ENCODE results near the gene WDR45B.
"Not testable (repeated sequence)": the region's sequence is repeated elsewhere in the genome, so short reads cannot be mapped to it uniquely, and the experiment has no call there.

The WDR45B gene

DNA sequence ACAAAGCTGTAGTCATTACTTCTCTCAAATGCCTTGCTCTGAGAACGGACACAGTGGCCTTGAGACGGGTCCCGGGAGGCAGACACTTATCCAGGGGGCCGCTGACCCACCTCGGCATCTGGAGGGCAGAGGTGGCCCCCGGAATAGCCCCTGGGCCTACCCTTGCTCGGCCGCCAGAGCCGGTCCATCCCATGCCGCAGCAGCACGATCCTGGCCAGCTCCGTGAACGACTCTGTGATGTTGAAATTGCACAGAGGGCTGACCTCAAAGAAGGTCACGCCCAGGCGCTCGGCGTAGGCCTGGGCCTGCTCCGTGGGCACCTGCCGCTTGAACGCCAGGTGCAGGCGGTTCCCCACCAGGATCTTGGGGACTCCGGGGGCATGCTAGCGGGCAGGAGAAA lies 10.1 kb upstream of the WDR45B start:
- no peak for DNase-seq (ENCODE audit: low read depth in 3 of 3, low spot score in 1 of 3)

DNA sequence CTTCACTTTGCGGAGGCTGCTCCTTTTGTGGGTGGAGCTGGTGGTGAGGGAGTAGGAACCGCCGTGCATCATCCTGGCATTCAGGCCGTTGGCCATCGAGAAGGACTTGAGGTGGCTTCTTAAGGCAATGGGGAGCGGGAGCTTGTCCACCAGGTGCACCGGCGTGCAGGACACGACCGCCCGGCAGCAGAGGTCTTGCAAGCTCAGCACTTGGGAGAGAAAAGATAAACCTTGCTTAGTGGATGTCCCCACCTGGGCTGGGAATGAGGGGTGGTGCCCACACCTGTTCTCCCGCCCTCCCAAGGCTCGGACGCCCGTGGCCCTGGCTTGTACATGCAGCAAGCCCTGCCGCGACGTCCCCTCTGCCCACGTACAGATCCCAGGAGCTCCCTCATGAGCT lies 9.7 kb upstream of the WDR45B start:
- no peak for DNase-seq (ENCODE audit: low read depth in 3 of 3, low spot score in 1 of 3)

DNA sequence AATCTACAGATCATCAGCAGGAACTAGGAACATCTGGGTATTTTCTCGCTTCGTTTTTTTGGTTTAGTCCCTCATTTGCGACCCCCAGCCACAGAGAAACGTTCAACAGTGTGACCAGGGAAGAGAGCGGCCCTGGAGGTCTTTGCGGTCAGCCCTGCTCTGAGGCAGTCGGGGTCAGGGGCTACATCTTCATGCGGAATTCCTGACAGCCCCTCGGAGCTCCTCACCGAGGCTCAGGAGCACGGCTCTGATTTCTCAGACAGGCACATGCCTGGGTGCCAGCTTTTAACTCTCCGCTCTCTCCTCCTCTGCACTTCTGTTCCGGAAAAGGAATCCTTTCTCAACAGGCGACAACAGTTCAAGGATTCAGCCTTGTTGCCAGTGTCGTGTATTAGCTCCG lies 8.0 kb upstream of the WDR45B start:
- DNase-seq (ENCODE audit: low read depth in 3 of 3, low spot score in 1 of 3): no peak

DNA sequence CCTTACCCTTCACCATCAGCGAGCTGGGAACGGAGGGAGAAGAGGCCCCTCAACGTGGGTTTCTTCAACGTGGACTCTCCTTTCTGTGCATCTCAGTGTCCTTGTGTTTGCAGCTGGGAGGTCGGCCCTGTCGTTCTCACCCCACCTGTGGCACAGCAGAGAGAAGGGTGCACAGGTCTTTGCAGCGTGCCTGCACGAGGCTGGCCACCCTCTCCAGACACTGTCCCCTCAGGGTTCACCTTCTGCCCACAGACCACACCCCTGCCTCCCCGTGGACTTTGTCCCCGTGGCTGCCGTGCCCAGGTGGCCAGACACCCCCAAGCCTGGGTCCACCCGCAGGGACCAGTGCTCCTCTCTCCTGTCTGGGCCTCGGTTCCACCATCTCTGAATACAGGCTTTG lies 7.3 kb upstream of the WDR45B start:
- no peak for DNase-seq (ENCODE audit: low read depth in 3 of 3, low spot score in 1 of 3)

DNA sequence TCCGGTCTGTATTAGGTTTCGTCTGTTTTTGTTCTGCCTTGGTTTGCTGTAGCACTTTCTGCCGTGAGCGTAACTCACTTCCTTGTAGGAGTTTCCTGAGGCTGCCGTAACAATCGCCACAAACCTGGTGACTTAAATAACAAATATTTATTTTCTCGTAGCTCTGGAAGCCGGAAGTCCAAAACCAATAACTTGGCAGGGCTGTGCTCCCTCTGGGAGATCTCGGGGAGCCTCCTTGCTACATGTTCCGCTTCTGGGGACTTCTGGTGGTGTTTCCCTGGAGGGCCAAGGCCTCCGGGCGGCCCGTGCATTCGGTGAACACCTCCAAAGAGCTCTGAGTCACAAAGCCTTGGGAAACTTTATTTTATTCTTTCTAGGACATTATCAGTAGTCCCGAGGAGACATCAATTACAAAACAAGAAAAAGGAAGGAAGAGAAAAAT lies 6.8 kb upstream of the WDR45B start:
- no peak for DNase-seq (ENCODE audit: low read depth in 3 of 3, low spot score in 1 of 3)

DNA sequence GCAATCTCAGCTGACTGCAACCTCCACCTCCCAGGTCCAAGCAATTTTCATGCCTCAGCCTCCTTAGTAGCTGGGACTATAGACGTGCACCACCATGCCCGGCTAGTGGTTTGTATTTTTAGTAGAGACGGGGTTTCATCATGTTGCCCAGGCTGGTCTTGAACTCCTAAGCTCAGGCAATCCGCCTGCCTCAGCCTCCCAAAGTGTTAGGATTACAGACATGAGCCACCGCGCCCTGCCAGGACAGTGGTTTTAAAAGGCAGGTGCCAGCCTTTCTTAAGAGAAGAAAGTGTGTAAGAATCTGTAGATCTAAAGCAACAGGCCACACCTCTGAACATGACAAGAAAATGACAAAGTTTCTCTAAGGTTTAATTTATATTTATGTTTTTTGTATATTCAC lies 6.4 kb upstream of the WDR45B start:
- DNase-seq (ENCODE audit: low read depth in 3 of 3, low spot score in 1 of 3): not testable (repeated sequence)

DNA sequence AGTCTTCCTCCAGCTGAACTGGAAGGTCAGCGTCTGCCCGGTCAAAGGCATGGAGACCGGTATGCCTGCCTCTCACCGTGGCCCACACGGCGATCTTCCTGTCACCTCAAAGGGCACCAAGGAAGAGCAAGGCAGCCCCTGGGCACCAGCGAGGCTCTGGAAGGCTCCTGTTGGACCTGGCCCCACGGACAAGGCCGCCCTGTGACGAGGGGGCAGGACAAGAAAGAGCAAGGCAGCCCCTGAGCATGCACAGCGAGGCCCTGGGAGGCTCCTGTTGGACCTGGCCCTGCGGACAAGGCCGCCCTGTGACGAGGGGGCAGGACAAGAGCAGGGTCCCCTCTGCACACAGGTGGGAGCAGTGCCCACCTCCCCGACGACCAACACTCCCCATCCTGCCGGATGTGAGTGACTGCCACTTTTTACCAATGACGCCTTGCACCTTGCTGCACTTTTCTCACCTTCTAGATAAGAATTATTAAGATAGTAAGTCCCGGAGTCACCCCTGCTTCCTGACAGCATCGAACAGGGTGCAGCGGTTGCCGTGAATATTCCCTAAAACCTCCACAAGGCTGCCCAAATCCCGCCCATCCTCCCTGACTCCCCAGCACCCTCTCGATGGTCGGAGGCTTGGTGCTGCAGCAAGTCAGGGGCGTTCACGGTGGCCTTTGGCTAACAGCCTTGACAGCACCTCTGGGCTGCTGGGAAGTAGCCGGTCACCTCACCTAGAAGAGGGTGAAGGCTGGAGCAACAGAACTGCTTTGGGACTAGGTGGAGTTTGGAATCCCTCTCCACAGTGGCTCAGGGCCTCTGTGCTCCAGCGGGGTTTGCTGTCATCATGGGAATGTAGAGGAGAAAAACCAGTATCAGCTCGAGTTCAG lies 5.6 kb upstream of the WDR45B start:
- no peak for DNase-seq (ENCODE audit: low read depth in 3 of 3, low spot score in 1 of 3)

DNA sequence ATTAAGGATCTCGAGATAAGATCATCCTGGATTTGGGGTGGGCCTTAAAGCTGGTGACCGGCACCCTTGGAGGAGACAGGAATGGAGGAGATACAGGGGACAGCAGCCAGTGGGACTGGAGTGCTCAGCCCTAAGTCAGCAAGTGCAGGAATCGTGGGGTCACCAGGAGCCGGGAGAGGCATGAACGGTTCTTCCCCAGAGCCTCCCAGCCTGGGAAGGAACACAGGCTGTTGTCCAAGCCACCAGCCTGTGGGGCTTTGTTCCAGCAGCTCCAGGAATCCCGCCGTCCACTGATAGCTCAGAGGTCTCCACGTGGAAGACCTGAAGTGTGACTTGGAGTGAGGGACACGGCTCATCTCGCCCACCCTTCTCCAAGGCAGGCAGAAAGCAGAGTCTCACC lies 2.5 kb upstream of the WDR45B start:
- DNase-seq (ENCODE audit: low read depth in 3 of 3, low spot score in 1 of 3): no peak

DNA sequence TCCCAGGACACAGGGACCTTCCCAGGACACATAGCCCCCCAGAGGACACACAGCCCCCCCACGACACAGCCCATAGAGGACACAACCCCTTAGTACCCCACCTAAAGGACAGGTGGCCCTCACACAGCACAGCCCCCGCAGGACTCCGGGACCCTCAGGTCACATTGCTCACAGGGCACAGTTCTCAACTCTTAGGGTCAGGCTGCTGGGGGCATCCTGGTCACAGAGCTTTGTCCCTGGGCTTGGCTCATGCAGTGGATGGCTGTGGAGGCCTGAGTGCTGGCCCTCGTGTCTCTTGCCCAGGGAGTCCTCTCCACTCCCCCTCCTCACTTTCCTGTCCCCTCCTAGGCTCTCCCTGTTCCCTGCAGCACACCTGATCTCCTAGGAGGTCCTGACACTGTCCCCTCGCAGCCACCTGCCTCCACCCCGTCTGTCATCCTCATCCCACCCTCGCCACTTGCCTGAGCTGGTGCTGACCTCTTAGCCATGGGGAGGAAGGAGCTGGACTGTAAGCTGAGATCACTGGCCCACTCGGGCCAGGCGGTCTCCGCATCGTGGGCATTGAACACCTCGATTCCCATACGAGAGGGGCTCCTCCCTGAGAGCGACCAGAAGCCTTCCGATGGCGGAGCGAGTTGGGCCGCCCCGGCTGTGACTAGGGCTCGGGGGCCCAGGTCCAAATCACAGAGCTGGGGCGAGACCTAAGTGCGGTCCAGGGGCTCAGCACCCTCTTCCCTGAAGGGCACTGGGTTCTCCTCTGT lies 1.4 kb upstream of the WDR45B start:
- no peak for DNase-seq (ENCODE audit: low read depth in 3 of 3, low spot score in 1 of 3)

DNA sequence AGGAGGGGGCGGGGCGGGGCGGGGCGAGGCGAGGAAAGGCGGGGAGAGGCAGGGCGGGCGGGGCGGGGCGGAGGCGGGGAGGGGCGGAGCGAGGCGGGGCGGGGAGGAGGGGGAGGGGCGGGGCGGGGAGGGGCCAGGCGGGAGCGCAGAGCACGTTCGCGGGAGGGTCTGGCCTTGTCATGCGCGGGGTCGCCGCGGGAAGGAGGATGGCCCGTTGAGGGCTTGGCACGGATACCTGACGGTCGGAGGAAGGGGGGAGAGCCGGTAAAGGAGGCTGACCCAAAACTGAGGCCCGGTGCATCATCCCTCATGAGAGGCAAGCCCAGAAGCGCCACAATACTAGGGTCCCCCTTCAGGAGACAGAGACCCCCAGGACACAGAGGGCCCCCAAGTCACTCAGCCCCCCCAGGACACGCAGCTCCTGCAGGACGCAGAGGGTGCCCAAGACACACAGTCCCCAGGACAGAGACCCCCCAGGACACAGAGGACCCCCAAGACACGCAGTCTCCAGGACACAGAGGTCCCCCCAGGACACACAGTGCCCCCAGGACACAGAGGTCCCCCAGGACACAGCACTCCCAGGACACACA lies 593 bp upstream of the WDR45B start:
- no peak for DNase-seq (ENCODE audit: low read depth in 3 of 3, low spot score in 1 of 3)

DNA sequence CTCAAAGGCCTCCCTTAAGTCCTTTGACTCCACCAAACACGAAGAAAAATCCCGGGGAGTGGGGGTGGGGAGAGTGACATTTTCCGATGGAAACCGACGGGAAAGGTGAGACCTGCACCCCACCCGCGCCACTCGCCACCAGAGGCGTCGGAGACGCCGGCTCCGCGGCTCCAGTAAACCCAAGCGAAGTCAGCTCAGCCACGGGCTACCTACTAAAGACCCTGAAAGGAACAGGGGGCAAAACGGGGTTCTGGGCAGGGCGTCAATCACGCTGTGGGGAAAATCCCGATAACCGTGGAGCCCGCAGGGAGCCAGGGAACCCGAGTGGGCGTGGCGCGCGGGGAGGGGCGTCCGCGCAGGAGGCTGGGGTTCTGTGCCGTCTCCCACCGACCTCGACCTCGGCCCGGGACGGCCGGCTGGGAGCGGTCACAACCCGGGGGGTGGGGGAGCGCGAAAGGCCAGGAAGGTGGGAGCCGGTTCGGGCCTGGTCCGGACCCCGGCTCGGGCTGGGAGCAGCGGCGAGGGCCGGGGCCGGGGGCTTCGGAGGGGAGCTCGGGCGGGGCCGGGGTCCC lies 565 bp downstream of the WDR45B start:
- DNase-seq (ENCODE audit: low read depth in 3 of 3, low spot score in 1 of 3): peak in 2 of 3 donors; percentile 22 to 40

DNA sequence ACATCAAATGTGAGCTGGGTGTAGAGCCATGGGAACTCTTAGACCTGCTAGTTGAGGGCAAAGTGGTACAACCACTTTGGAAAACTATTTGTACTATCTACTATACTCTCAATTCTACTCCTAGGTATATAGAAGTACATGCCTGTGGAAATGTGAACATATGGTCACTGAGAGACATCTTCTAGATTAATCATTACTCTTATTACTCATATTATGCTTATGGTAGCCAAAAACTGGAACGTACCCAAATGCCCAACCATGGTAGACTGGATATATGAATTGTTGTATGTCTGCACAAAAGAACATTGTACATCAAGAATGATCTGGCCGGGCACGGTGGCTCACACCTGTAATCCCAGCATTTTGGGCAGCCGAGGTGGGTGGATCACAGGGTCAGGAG lies 2.7 kb downstream of the WDR45B start:
- no peak for DNase-seq (ENCODE audit: low read depth in 3 of 3, low spot score in 1 of 3)

DNA sequence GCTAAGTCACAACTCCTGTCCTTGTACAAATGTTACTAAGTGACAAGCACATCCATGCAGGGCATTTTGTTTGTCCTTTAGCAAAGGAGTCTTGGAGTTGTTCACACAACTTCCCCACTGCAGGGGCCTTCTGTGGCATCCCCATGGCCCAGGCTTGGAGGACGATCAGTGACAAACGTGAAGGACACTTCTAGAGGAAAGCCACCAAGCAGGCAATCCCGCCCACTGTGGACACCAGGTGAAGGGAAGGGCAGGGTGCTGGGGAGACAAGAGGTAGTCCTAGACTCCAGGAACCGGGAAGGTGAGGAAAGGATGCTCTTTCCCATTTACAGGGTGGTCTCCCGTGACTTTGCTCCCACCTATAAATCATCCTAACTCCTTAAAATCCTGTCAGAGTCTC lies 4.1 kb downstream of the WDR45B start:
- DNase-seq (ENCODE audit: low read depth in 3 of 3, low spot score in 1 of 3): no peak

DNA sequence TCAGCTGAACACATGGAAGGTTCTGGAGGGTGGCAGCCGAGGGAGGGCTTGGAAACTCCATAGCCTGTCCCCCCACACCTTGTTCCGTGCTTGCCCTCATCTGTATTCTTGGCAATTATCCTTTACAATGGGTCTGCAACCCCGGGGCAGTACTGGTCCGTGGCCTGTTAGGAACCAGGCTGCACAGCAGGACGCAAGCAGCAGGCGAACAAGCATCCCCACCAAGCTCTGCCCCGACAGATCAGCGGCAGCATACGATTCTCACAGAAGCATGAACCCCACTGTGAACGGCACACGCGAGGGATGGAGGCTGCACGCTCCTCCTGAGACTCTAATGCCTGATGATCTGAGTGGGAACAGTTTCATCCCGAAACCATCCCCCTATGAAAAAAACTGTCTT lies 6.2 kb downstream of the WDR45B start:
- DNase-seq (ENCODE audit: low read depth in 3 of 3, low spot score in 1 of 3): no peak

DNA sequence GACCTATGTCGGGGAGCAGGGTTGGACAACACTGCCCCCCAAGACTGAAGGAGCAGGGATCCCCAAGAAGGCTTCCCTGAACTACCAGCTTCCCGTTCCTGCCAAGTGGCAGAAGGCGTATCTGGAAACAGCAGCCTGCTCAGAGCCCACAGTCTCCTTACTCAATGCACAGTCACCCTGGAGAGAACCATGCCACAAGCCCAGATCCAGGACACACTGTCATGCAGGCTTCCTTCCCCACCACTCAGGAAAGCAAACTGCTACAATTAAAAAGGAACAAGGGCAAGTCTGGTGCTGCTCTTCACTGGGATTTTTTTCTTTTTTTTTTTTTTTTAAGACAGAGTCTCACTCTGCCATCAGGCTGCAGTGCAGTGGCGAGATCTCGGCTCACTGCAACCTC lies 8.2 kb downstream of the WDR45B start:
- no peak for DNase-seq (ENCODE audit: low read depth in 3 of 3, low spot score in 1 of 3)

DNA sequence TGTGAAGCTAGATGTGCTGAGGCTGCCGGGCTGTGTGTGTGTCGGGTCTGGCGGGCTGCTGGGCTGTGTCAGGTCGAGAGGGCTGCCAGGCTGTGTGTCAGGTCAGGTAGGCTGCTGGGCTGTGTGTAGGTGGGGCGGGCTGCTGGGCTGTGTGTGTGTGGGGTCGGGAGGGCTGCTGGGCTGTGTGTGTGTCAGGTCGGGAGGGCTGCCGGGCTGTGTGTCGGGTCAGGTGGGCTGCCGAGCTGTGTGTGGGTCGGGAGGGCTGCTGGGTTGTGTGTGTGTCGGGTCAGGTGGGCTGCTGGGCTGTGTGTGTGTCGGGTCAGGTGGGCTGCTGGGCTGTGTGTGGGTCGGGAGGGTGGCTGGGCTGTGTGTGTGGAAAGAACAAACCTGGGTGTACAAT lies 8.6 kb downstream of the WDR45B start:
- no peak for DNase-seq (ENCODE audit: low read depth in 3 of 3, low spot score in 1 of 3)

DNA sequence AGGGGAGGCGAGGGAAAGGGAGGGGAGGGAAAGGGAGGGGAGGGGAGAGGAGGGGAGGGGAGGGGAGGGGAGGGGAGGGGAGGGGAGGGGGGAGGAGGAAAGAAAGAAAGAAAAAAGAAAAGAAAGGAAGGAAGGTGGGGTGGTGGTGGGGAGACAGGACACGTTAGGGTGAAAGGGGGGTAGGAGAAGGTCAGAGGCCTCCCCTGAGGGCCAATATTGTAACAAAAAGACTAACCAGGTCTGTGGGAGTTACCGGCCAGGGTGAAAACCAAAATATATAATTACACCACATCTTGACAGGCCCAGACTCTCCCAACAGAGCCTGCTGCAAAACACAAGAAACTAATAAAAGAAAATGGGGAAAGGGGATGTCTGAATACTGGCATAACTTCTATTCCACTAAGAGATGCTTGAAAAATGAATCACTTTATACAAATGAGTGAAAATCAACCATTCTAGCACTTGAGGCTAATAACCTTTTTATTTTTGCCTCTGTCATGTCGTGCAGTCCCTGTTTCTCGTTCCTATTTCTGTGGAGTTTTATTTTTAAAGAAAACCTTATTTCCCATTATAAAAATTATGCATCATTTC lies 10.0 kb downstream of the WDR45B start:
- DNase-seq (ENCODE audit: low read depth in 3 of 3, low spot score in 1 of 3): no peak

DNA sequence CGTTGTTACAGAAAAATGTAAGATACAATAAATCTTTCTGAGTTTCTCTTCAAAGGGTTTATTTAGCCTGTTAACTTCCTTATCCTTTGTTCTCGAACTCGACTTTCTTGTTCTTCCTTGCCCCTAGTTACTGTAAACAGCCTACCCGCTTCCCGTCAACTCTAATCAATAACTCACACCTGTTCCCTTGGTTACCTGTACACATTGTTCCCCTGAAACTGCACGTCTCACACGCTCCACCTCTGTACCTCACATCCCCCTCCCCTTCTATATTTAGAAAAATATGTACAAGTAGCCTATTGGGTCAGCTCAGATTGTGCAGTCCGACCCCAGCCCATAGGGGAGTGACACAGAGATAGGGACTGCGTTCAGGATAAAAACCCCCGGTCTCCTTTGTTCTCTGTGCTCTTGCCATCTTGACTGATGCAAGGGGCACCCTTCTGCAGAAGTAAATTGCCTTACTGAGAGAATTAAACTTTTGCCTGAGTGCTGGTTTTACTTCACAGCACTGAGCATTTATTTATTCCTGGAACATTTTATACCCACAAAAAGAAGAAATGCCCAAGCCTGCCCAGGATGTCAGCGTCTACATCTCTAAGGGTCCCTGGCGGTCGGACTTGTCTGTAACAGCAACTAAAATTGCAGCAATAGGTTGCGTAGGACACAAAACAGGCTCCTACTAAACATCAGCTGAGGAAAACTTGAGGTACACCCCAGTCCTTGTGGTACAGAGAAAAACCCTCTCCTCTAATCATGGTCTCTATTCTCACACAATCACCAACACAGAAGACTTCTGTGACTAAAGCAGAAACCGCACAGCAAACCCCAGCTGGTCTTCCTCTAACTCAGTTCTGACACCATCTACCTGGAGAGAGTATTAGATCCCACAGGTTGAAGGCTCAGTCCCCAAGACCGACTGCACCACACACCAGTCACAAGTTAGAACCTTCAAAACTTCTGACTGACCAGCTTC lies 11.3 kb downstream of the WDR45B start:
- DNase-seq (ENCODE audit: low read depth in 3 of 3, low spot score in 1 of 3): no peak

DNA sequence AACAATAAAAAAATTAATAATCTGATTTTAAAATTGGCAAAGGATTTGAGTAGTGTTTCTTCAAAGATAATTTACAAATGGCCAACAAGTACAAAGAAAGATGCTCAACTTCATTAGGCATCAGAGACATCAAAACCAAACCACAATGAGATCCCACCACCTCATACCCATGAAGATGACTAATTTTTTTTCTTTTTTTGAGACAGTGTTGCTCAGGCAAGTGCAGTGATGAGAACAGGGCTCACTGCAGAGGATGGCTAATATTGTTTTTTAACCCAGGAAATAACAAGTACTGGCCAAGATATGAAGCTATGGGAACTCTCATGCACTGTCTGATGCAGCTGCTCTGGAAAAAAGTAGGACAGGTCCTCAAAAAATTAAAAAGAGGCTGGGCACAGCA lies 14.9 kb downstream of the WDR45B start:
- DNase-seq (ENCODE audit: low read depth in 3 of 3, low spot score in 1 of 3): no peak

DNA sequence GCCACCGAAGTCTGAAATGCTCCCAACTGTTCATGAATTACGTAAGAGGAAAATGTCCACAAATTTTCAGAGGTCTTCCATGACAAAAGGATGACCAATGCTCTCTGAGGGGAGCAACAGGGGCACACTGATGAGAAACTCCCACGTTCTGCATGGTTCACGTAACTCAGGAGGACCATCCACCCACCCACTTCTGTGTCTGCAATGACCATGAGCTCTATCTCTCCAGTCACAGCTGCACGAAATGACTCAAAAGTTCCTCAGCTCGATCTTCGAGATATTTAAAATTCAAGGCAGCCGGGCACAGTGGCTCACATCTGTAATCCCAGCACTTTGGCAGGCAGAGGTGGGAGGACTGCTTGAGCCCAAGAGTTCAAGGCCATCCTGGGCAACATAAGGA lies 15.8 kb downstream of the WDR45B start:
- DNase-seq (ENCODE audit: low read depth in 3 of 3, low spot score in 1 of 3): no peak

All from stimulated activated CD4-positive, alpha-beta T cell treated with anti-CD3 and anti-CD28 coated beads, TNF-alpha, amount 100 ng/mL, for 1 hour (primary cell).